DOHH2 (cell line): ENCODE measurements around the gene C5orf58.

Source experiments
- H3F3A ChIP-seq: fragments of 200-600 bp; sonication (generic), shearing (Covaris generic); 2 replicates; pipeline ENCODE4 v1.6.0; 2016; ENCODE audit warnings: antibody characterized with exemption, mild to moderate bottlenecking; ENCODE audit not compliant: control insufficient read depth, insufficient read depth
- H3K27ac ChIP-seq: fragments of 200-600 bp; sonication (generic); 2 replicates; pipeline ENCODE4 v1.5.1; 2014; ENCODE audit warnings: low read depth, mild to moderate bottlenecking, low read length, moderate library complexity
- H3K27me3 ChIP-seq: fragments of 200-600 bp; sonication (generic); 2 replicates; pipeline ENCODE4 v1.6.1; 2014; ENCODE audit warnings: mild to moderate bottlenecking, low read length, mixed read lengths; ENCODE audit not compliant: control insufficient read depth
- H3K36me3 ChIP-seq: fragments of 200-600 bp; sonication (generic); 2 replicates; pipeline ENCODE4 v1.6.1; 2014; ENCODE audit warnings: mild to moderate bottlenecking, low read length, moderate library complexity, mixed read lengths; ENCODE audit not compliant: control insufficient read depth
- H3K4me1 ChIP-seq: fragments of 200-600 bp; sonication (generic); 2 replicates; pipeline ENCODE4 v1.6.1; 2014; ENCODE audit warnings: mild to moderate bottlenecking, low read length, mixed read lengths; ENCODE audit not compliant: control insufficient read depth
- H3K4me2 ChIP-seq: fragments of 200-600 bp; sonication (generic); 2 replicates; pipeline ENCODE4 v1.6.0; 2014; ENCODE audit warnings: mild to moderate bottlenecking, low read length, moderate library complexity
- H3K4me3 ChIP-seq: fragments of 200-600 bp; sonication (generic); 2 replicates; pipeline ENCODE4 v1.5.1; 2014; ENCODE audit warnings: mild to moderate bottlenecking, low read length, mixed read lengths
- H3K79me2 ChIP-seq: fragments of 200-600 bp; sonication (generic); 2 replicates; pipeline ENCODE4 v1.6.1; 2014; ENCODE audit warnings: mild to moderate bottlenecking, low read length, mixed read lengths; ENCODE audit not compliant: control insufficient read depth
- H3K9me2 ChIP-seq: fragments of 200-600 bp; sonication (generic); replicated peaks from 2 replicates; pipeline ENCODE4 v1.6.1; 2014; ENCODE audit warnings: mild to moderate bottlenecking, low read length, mixed read lengths; ENCODE audit not compliant: control insufficient read depth
- H3K9me3 ChIP-seq: fragments of 200-600 bp; sonication (generic); 2 replicates; pipeline ENCODE4 v1.6.1; 2014; ENCODE audit warnings: antibody characterized with exemption, low read length, mixed read lengths; ENCODE audit not compliant: control insufficient read depth, insufficient read depth
- H4K20me1 ChIP-seq: fragments of 200-600 bp; sonication (generic); 2 replicates; pipeline ENCODE4 v1.6.0; 2014; ENCODE audit warnings: low read depth, mild to moderate bottlenecking, antibody characterized with exemption, low read length, moderate library complexity; ENCODE audit not compliant: control insufficient read depth, insufficient read depth
- CTCF ChIP-seq: fragments of 200-600 bp; sonication (generic); IDR thresholded peaks from one replicate; pipeline ENCODE4 v1.5.1; 2014; ENCODE audit warnings: antibody characterized with exemption, mild to moderate bottlenecking, low read depth, low read length; ENCODE audit not compliant: poor library complexity, severe bottlenecking
- EZH2phosphoT487 ChIP-seq: fragments of 200-600 bp; sonication (generic); IDR thresholded peaks from 2 replicates; pipeline ENCODE4 v1.6.1; 2017; ENCODE audit warnings: borderline replicate concordance, mild to moderate bottlenecking, antibody characterized with exemption, low read length, moderate library complexity, mixed read lengths

C5orf58 gene

GRCh38 chr5:170288151-170288550 lies 55.4 kb downstream of the C5orf58 start:
- TF ChIP-seq EZH2phosphoT487 (no peak), CTCF (no peak)
- Histone ChIP-seq H3K9me3 (no peaks in the 10 kb centered on the region), H3F3A (no peaks in the 10 kb centered on the region), H3K36me3 (no peaks in the 10 kb centered on the region), H3K4me3 (no peak overlapping the region), H4K20me1 (no peaks in the 10 kb centered on the region), H3K9me2 (no peaks in the 10 kb centered on the region), H3K4me1 (no peaks in the 10 kb centered on the region), H3K27ac (no peak overlapping the region), H3K4me2 (no peak overlapping the region), H3K27me3 (peaks cover 19% of the 10 kb centered on the region), H3K79me2 (no peaks in the 10 kb centered on the region)

GRCh38 chr5:170288551-170288950 lies 55.8 kb downstream of the C5orf58 start:
- no peaks in the 10 kb centered on the region for H3K4me1 ChIP-seq
- H4K20me1 ChIP-seq, result no peaks in the 10 kb centered on the region
- H3F3A ChIP-seq, result no peaks in the 10 kb centered on the region
- H3K4me2 ChIP-seq, result no peak overlapping the region
- H3K27ac ChIP-seq, result no peak overlapping the region
- H3K79me2 ChIP-seq, result no peaks in the 10 kb centered on the region
- no peak overlapping the region for H3K4me3 ChIP-seq
- H3K9me2 ChIP-seq, result no peaks in the 10 kb centered on the region
- no peaks in the 10 kb centered on the region for H3K36me3 ChIP-seq
- no peak for TF ChIP-seq CTCF
- no peak for TF ChIP-seq EZH2phosphoT487
- no peaks in the 10 kb centered on the region for H3K9me3 ChIP-seq
- peaks cover 23% of the 10 kb centered on the region for H3K27me3 ChIP-seq

GRCh38 chr5:170289121-170289520 lies 56.3 kb downstream of the C5orf58 start:
- no peak overlapping the region for H3K4me3 ChIP-seq
- no peaks in the 10 kb centered on the region for H4K20me1 ChIP-seq
- H3K9me2 ChIP-seq, result no peaks in the 10 kb centered on the region
- H3F3A ChIP-seq, result no peaks in the 10 kb centered on the region
- H3K9me3 ChIP-seq, result no peaks in the 10 kb centered on the region
- no peaks in the 10 kb centered on the region for H3K36me3 ChIP-seq
- H3K27ac ChIP-seq, result no peak overlapping the region
- H3K4me1 ChIP-seq, result no peaks in the 10 kb centered on the region
- no peaks in the 10 kb centered on the region for H3K79me2 ChIP-seq
- TF ChIP-seq EZH2phosphoT487 (no peak), CTCF (no peak)
- no peak overlapping the region for H3K4me2 ChIP-seq
- peaks cover 27% of the 10 kb centered on the region for H3K27me3 ChIP-seq

GRCh38 chr5:170289764-170290163 lies 57.0 kb downstream of the C5orf58 start:
- Histone ChIP-seq H3K4me2 (no peak overlapping the region), H3K79me2 (no peaks in the 10 kb centered on the region), H3K27ac (no peak overlapping the region), H3K4me1 (no peaks in the 10 kb centered on the region), H3K27me3 (peaks cover 28% of the 10 kb centered on the region), H3F3A (no peaks in the 10 kb centered on the region), H3K9me3 (no peaks in the 10 kb centered on the region), H4K20me1 (no peaks in the 10 kb centered on the region), H3K4me3 (no peak overlapping the region), H3K9me2 (no peaks in the 10 kb centered on the region), H3K36me3 (no peaks in the 10 kb centered on the region)
- TF ChIP-seq EZH2phosphoT487 (no peak), CTCF (no peak)
